HepG2 (cell line): Measurements from ENCODE around the gene YTHDF1. TPM values are rescaled to one million over a fixed set of nuclear protein-coding genes. Genes with fewer than 3 reads are reported as not detected.

ENCODE experiments used
- CCDC6 ChIP-seq: sonication (generic); formaldehyde crosslinking; IDR thresholded peaks from 2 replicates; pipeline ENCODE4 v1.8.1; 2022; ENCODE audit warnings: mild to moderate bottlenecking, missing genetic modification reagents, moderate library complexity
- ISL2 ChIP-seq: sonication (generic); formaldehyde crosslinking; IDR thresholded peaks from 2 replicates; pipeline ENCODE4 v1.5.0; 2020; ENCODE audit warnings: missing genetic modification reagents
- MED8 ChIP-seq: sonication (generic); formaldehyde crosslinking; IDR thresholded peaks from 2 replicates; pipeline ENCODE4 v1.8.1; 2023; ENCODE audit warnings: mild to moderate bottlenecking, missing genetic modification reagents; ENCODE audit not compliant: insufficient replicate concordance
- PCBP2 ChIP-seq: fragments of 200-400 bp; formaldehyde crosslinking; optimal IDR thresholded peaks from 2 replicates; pipeline ENCODE3; 2018; ENCODE audit warnings: low read length, low read depth; ENCODE audit not compliant: poor library complexity, severe bottlenecking
- THAP7 ChIP-seq: sonication (generic); formaldehyde crosslinking; IDR thresholded peaks from 2 replicates; pipeline ENCODE4 v1.8.1; 2023; ENCODE audit warnings: mild to moderate bottlenecking, missing genetic modification reagents
- ZNF577 ChIP-seq: sonication (generic); formaldehyde crosslinking; IDR thresholded peaks from 2 replicates; pipeline ENCODE4 v1.4.0; 2020; ENCODE audit warnings: mild to moderate bottlenecking, low read depth, missing genetic modification reagents, borderline replicate concordance
- polyA plus RNA-seq, 8 experiments: library from polyadenylated mRNA; depleted of rRNA in 3 of 8; stranded (reverse) in 7 of 8; unstranded in 1 of 8; fragments of >200 nt; fragmentation: Illumina TruSeq in 4 of 8; extraction: Trizol in 4 of 8; gene quantifications; 2 replicates each; pipeline versions ENCODE4 v1.2.1 to v1.2.3, GENCODE V29; 2011 to 2016; ENCODE audit warnings: low read depth in 4 of 8, missing spikeins in 1 of 8, mixed read lengths in 1 of 8; ENCODE audit not compliant: insufficient read depth in 1 of 8
- total RNA-seq, 5 experiments: library from RNA; depleted of rRNA; stranded (reverse); fragments of >200 nt; fragmentation: Illumina TruSeq; extraction: Trizol; gene quantifications; 2 replicates each; pipeline ENCODE4 v1.2.3, GENCODE V29; 2016; ENCODE audit warnings: low read depth in 1 of 5
- TF ChIP-seq, protein P1 (sequence below): sonication (generic); formaldehyde crosslinking; IDR thresholded peaks from 2 replicates; pipeline ENCODE4 v1.4.0; 2020; ENCODE audit warnings: mild to moderate bottlenecking, missing genetic modification reagents
- TF ChIP-seq, protein P2 (sequence below): sonication (generic); formaldehyde crosslinking; IDR thresholded peaks from 2 replicates; pipeline ENCODE4 v1.4.0; 2020; ENCODE audit warnings: mild to moderate bottlenecking, missing genetic modification reagents, borderline replicate concordance

YTHDF1 gene
- total and polyA plus RNA-seq, 2 of the 13 experiments (the other 11 are each of a cell fraction or from before 2014, with no cell fraction given), result 34.5 to 37.7 TPM

GRCh38 chr20:63158352-63158751, 57.6 kb downstream of the YTHDF1 start (continued):
- TF ChIP-seq PCBP2 (no peak), ZNF577 (CRISPR knock-in tag) (no peak), MED8 (CRISPR knock-in tag) (no peak), CCDC6 (CRISPR knock-in tag) (no peak), ISL2 (no peak), THAP7 (CRISPR knock-in tag) (no peak)
- TF ChIP-seq, protein P1, sequence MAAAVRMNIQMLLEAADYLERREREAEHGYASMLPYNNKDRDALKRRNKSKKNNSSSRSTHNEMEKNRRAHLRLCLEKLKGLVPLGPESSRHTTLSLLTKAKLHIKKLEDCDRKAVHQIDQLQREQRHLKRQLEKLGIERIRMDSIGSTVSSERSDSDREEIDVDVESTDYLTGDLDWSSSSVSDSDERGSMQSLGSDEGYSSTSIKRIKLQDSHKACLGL (CRISPR knock-in tag), result no peak
- TF ChIP-seq, protein P2, sequence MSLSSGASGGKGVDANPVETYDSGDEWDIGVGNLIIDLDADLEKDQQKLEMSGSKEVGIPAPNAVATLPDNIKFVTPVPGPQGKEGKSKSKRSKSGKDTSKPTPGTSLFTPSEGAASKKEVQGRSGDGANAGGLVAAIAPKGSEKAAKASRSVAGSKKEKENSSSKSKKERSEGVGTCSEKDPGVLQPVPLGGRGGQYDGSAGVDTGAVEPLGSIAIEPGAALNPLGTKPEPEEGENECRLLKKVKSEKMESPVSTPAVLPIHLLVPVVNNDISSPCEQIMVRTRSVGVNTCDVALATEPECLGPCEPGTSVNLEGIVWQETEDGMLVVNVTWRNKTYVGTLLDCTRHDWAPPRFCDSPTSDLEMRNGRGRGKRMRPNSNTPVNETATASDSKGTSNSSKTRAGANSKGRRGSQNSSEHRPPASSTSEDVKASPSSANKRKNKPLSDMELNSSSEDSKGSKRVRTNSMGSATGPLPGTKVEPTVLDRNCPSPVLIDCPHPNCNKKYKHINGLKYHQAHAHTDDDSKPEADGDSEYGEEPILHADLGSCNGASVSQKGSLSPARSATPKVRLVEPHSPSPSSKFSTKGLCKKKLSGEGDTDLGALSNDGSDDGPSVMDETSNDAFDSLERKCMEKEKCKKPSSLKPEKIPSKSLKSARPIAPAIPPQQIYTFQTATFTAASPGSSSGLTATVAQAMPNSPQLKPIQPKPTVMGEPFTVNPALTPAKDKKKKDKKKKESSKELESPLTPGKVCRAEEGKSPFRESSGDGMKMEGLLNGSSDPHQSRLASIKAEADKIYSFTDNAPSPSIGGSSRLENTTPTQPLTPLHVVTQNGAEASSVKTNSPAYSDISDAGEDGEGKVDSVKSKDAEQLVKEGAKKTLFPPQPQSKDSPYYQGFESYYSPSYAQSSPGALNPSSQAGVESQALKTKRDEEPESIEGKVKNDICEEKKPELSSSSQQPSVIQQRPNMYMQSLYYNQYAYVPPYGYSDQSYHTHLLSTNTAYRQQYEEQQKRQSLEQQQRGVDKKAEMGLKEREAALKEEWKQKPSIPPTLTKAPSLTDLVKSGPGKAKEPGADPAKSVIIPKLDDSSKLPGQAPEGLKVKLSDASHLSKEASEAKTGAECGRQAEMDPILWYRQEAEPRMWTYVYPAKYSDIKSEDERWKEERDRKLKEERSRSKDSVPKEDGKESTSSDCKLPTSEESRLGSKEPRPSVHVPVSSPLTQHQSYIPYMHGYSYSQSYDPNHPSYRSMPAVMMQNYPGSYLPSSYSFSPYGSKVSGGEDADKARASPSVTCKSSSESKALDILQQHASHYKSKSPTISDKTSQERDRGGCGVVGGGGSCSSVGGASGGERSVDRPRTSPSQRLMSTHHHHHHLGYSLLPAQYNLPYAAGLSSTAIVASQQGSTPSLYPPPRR (CRISPR knock-in tag), result no peak
- TF ChIP-seq, all 625 proteins: peak for 0
